Stimulated activated effector memory CD8-positive, alpha-beta T cell treated with anti-CD3 and anti-CD28 coated beads, Interleukin-12 subunit alpha, Interleukin-12 subunit beta, amount 100 ng/mL, for 72 hours (primary cell): ENCODE data around the gene PIWIL1.
A peak's percentile ranks its signal among the peaks of the same experiment; 100 is the strongest.

ENCODE experiments used
- ATAC-seq: fragments of 150-1000 bp; cut with Tn5 transposase; 2 replicates; pipeline ENCODE4 v1.10.0; 2021
- DNase-seq, 2 donors: peaks; one replicate each; pipeline ENCODE4 v3.0.0; 2021 to 2022; ENCODE audit warnings: low spot score in 2 of 2
- H3K27ac Mint-ChIP-seq: one replicate; pipeline ENCODE4 v1.8.0; 2022; ENCODE audit warnings: mild to moderate bottlenecking, mixed read lengths
- H3K36me3 Mint-ChIP-seq: one replicate; pipeline ENCODE4 v1.8.0; 2022; ENCODE audit warnings: mild to moderate bottlenecking, mixed read lengths
- H3K4me1 Mint-ChIP-seq: one replicate; pipeline ENCODE4 v1.8.0; 2022; ENCODE audit warnings: mixed read lengths
- H3K4me3 Mint-ChIP-seq: one replicate; pipeline ENCODE4 v1.8.0; 2022; ENCODE audit warnings: mild to moderate bottlenecking, mixed read lengths
- H3K9me3 Mint-ChIP-seq: one replicate; pipeline ENCODE4 v1.8.0; 2022; ENCODE audit warnings: mixed read lengths

The PIWIL1 gene

GRCh38 chr12:130330685-130331084, 7.0 kb upstream of the PIWIL1 start:
- no peaks in the 10 kb centered on the region for H3K36me3 Mint-ChIP-seq
- no peak overlapping the region for H3K4me3 Mint-ChIP-seq
- H3K9me3 Mint-ChIP-seq, result no peaks in the 10 kb centered on the region
- no peak overlapping the region for H3K27ac Mint-ChIP-seq
- peak; percentile 13 for ATAC-seq
- DNase-seq, result no peak
- H3K4me1 Mint-ChIP-seq, result peaks cover 6% of the 10 kb centered on the region

DNA sequence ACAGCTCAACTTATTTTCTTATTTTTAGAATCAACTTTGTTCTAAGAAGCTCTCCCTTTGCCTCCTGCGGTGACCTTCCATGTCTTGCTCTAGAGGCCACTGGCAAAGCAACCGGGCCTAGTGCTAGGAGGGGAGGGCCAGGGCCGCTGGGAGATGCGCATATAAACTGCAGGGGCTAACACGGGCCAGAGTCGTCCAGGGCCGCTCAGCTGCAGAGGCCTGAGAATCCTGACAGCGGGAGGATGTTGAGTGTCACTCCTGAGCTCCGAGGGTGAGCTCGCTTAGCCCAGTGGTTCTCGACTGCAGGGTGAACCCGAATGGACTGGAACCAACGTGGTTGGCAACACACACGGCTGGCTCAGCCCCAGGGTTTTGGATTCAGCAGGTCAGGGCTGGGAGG, 6.5 kb upstream of the PIWIL1 start:
- Mint-ChIP-seq H3K4me1 (peaks cover 6% of the 10 kb centered on the region), H3K36me3 (no peaks in the 10 kb centered on the region)
- peak; percentile 13 for ATAC-seq

GRCh38 chr12:130333341-130333740, 4.3 kb upstream of the PIWIL1 start:
- H3K4me1 Mint-ChIP-seq, result peaks cover 6% of the 10 kb centered on the region
- no peak overlapping the region for H3K27ac Mint-ChIP-seq
- no peak for ATAC-seq

More for the DNA sequence above, 6.5 kb upstream of the PIWIL1 start:
- no peak overlapping the region for H3K4me3 Mint-ChIP-seq
- H3K9me3 Mint-ChIP-seq, result no peaks in the 10 kb centered on the region
- no peak for DNase-seq
- H3K27ac Mint-ChIP-seq, result no peak overlapping the region

GRCh38 chr12:130334399-130334798, 3.3 kb upstream of the PIWIL1 start:
- H3K9me3 Mint-ChIP-seq, result no peaks in the 10 kb centered on the region
- H3K4me3 Mint-ChIP-seq, result no peak overlapping the region
- ATAC-seq (no peak), DNase-seq (no peak)
- H3K4me1 Mint-ChIP-seq, result peaks cover 6% of the 10 kb centered on the region
- no peak overlapping the region for H3K27ac Mint-ChIP-seq
- no peaks in the 10 kb centered on the region for H3K36me3 Mint-ChIP-seq

More at GRCh38 chr12:130333341-130333740, 4.3 kb upstream of the PIWIL1 start:
- no peak for DNase-seq
- no peaks in the 10 kb centered on the region for H3K36me3 Mint-ChIP-seq
- H3K9me3 Mint-ChIP-seq, result no peaks in the 10 kb centered on the region
- no peak overlapping the region for H3K4me3 Mint-ChIP-seq

DNA sequence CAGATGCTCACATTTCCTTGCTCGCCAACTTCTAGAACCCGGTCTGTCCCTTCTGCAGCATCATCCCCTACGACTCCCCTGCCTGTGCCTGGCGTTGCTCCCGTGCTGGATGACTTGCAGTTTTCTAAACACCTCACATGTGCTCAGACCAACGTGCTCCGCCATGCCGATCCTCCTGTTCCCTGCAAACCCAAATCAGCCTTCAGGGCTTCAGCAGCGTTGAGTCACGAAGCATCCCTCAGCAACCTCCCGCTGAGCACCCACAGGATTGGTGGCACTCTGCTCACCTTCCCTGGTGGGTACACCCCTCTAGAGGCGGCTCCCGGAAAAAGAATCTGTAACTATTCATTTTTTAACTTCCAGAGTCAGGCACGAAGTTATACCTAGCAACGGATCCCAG, 2.8 kb upstream of the PIWIL1 start:
- DNase-seq (no peak), ATAC-seq (no peak)
- Mint-ChIP-seq H3K9me3 (peaks cover 1% of the 10 kb centered on the region), H3K36me3 (no peaks in the 10 kb centered on the region), H3K4me1 (peaks cover 9% of the 10 kb centered on the region), H3K27ac (no peak overlapping the region), H3K4me3 (no peak overlapping the region)

DNA sequence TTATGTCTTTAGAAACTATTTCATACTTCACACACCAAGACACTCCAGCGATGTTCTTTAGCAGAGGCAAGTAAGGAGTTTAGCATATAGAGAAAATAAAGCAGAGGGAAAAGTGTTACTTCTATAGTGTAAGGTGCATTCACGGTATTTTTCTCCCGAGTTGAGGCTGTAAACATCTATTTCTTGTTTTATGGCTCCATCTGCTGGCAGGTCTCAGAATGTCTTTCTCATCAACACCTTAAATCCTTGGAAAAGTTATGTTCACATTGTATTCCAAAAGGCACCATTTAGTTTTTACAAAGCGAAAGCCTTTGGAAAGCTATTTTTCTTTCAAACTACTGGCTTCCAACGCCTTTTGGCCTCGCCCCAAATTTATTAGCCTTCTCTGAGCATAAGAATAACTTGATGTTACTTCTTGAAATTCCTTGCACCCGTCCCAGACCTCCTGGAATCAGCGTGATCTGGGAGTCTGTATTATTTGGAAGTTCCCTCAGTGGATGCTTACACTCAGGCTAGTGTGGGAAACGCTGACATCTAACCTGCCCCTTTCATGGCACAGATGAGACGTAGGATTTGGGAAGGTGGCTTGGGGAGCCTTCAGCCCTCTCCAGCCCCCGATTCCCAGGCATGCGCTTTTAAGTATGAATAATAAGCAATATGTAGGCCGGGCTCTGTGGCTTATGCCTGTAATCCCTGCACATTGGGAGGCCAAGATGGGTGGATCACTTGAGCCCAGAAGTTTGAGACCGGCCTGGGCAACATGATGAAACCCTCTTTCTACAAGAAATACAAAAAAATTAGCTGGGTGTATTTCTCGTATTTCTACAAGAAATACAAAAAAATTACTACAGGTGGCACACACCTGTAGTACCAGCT, 1.9 kb upstream of the PIWIL1 start:
- no peaks in the 10 kb centered on the region for H3K36me3 Mint-ChIP-seq
- no peak overlapping the region for H3K4me3 Mint-ChIP-seq
- ATAC-seq (no peak), DNase-seq (no peak)
- no peak overlapping the region for H3K27ac Mint-ChIP-seq
- H3K9me3 Mint-ChIP-seq, result peaks cover 4% of the 10 kb centered on the region
- H3K4me1 Mint-ChIP-seq, result peaks cover 12% of the 10 kb centered on the region

DNA sequence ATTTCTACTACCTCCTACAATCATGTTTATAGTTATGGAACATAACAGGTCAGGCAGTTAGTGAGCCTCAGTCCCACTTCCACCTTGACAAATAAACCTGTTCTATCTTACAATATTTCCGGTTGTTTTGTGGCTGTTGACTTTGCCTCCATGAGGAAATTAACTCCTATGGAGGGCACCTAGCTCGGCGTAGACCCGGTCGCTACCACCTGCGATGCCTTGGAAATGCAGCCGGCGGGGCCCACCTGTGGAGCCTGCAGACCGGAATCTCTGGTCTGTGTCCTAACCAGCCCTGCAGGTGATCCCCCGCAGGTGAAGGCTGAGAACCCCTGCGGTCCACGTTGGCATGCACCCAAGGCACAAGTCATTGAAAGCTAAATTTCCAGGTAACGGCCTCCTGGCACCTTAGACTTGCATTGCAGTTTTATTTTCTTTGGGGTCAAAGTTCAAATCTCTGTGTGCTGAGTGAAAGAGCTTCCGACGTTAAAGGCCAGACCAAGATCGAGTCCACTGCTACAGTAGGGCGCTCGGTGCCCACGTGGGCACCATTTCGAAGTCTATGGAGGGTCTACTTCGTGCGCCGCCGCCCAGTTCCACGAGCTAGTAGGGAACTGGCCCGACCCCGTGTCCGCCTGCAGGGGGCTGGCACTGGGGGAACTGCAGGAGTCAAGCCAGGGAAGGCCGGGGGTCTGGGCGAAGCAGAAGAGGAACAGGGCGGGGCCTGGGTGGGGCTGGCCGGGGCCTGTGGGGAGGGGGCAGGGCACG, 782 bp upstream of the PIWIL1 start:
- no peak for ATAC-seq
- no peak for DNase-seq
- Mint-ChIP-seq H3K4me1 (peaks cover 12% of the 10 kb centered on the region), H3K4me3 (no peak overlapping the region), H3K9me3 (peaks cover 4% of the 10 kb centered on the region), H3K36me3 (no peaks in the 10 kb centered on the region), H3K27ac (no peak overlapping the region)

GRCh38 chr12:130338794-130339601, 1.3 kb downstream of the PIWIL1 start:
- no peak overlapping the region for H3K27ac Mint-ChIP-seq
- no peak overlapping the region for H3K4me3 Mint-ChIP-seq
- H3K4me1 Mint-ChIP-seq, result peaks cover 12% of the 10 kb centered on the region
- H3K9me3 Mint-ChIP-seq, result peaks cover 4% of the 10 kb centered on the region
- no peaks in the 10 kb centered on the region for H3K36me3 Mint-ChIP-seq
- DNase-seq (no peak), ATAC-seq (no peak)

GRCh38 chr12:130339951-130340350, 2.3 kb downstream of the PIWIL1 start:
- Mint-ChIP-seq H3K4me3 (no peak overlapping the region), H3K4me1 (peaks cover 11% of the 10 kb centered on the region), H3K27ac (no peak overlapping the region), H3K36me3 (no peaks in the 10 kb centered on the region), H3K9me3 (peaks cover 4% of the 10 kb centered on the region)
- no peak for ATAC-seq
- no peak for DNase-seq

- Mint-ChIP-seq H3K4me3 (no peak overlapping the region), H3K36me3 (no peaks in the 10 kb centered on the region), H3K9me3 (peaks cover 6% of the 10 kb centered on the region), H3K4me1 (peaks cover 5% of the 10 kb centered on the region), H3K27ac (no peak overlapping the region)
- DNase-seq, result no peak
- no peak for ATAC-seq
Measured at GRCh38 chr12:130342442-130342841, 4.8 kb downstream of the PIWIL1 start.

- H3K27ac Mint-ChIP-seq, result no peak overlapping the region
- H3K4me1 Mint-ChIP-seq, result peaks cover 5% of the 10 kb centered on the region
- no peak for DNase-seq
- ATAC-seq, result no peak
- no peak overlapping the region for H3K4me3 Mint-ChIP-seq
- H3K9me3 Mint-ChIP-seq, result peaks cover 6% of the 10 kb centered on the region
- H3K36me3 Mint-ChIP-seq, result no peaks in the 10 kb centered on the region
Measured at GRCh38 chr12:130342842-130343241, 5.2 kb downstream of the PIWIL1 start.

- ATAC-seq (no peak), DNase-seq (no peak)
- H3K36me3 Mint-ChIP-seq, result no peaks in the 10 kb centered on the region
- H3K4me3 Mint-ChIP-seq, result no peak overlapping the region
- H3K9me3 Mint-ChIP-seq, result peaks cover 6% of the 10 kb centered on the region
- H3K4me1 Mint-ChIP-seq, result peaks cover 5% of the 10 kb centered on the region
- H3K27ac Mint-ChIP-seq, result no peak overlapping the region
Measured at GRCh38 chr12:130344529-130344928, 6.8 kb downstream of the PIWIL1 start.

DNA sequence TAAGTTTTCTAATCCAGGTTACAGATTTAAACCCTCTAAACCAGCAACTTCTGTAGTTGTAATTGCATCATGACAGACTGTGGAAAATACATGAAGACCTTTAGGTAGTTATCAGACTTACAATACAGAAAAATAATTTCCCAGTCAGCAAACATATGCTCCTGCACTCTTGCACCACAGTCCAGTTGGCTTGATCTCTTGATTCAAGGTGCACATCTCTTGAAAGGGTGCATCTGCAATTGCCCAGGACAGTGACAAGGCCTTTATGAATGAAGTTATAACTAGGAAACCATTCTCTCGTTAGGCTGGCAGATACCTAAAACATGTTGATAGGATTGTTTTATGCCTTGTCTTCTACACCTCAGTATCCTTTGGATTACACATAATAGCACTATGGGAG, 7.6 kb downstream of the PIWIL1 start:
- Mint-ChIP-seq H3K4me3 (no peak overlapping the region), H3K36me3 (no peaks in the 10 kb centered on the region), H3K4me1 (no peaks in the 10 kb centered on the region), H3K27ac (no peak overlapping the region), H3K9me3 (peaks cover 2% of the 10 kb centered on the region)
- no peak for ATAC-seq
- no peak for DNase-seq

DNA sequence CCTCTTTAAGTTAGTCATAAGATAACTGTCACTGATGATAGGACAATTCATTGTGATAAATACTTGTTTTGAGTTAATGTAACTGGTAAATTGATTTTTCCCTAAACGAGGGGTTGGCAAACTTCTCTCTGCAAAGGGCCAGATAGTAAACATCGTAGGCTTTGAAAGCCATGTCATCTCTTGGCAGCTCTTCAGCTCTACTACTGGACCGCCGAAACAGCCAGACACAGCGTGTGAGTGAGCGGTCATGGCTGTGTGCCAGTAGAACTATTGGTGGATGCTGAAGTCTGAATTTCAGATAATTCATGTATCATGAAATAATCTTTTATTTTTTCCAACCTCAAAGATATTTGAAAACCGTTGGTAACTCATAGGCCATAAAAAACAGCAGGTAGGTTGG, 9.9 kb downstream of the PIWIL1 start:
- Mint-ChIP-seq H3K4me3 (no peak overlapping the region), H3K9me3 (peaks cover 7% of the 10 kb centered on the region), H3K4me1 (no peaks in the 10 kb centered on the region), H3K27ac (no peak overlapping the region), H3K36me3 (no peaks in the 10 kb centered on the region)
- DNase-seq, result no peak
- ATAC-seq, result no peak

- DNase-seq (no peak), ATAC-seq (no peak)
Measured at GRCh38 chr12:130350715-130351114, 13.0 kb downstream of the PIWIL1 start.

More at GRCh38 chr12:130350715-130351114, 13.0 kb downstream of the PIWIL1 start:
- Mint-ChIP-seq H3K4me1 (no peaks in the 10 kb centered on the region), H3K4me3 (no peak overlapping the region), H3K27ac (no peak overlapping the region), H3K9me3 (peaks cover 9% of the 10 kb centered on the region), H3K36me3 (no peaks in the 10 kb centered on the region)
